HepG2 (cell line): Measurements from ENCODE around the gene YIF1A. TPM values are rescaled to one million over a fixed set of nuclear protein-coding genes. Genes with fewer than 3 reads are reported as not detected.

Experiments used
- ATAC-seq: fragments of 200-7000 bp; cut with Tn5 transposase; 3 replicates; pipeline ENCODE4 v1.9.1; 2020; ENCODE audit warnings: mild to moderate bottlenecking, moderate library complexity
- BruUV-seq: library from RNA; stranded (reverse); fragments of 400-500 nt; replicated peaks from 2 replicates; lab custom pipeline; 2021; lab: Mats Ljungman, UMichigan
- CTCF ChIA-PET: fragments of 300-600 bp; formaldehyde crosslinking; extraction: SDS; loops from one replicate; lab custom pipeline; 2021; ENCODE audit warnings: low total read pairs, inconsistent platforms, low intra/inter-chr PET ratio; lab: Yijun Ruan, JAX
- POLR2A ChIA-PET: fragments of 350-600 bp; sonication (Branson Sonifier 250); formaldehyde crosslinking; loops from one replicate; lab custom pipeline; 2020; ENCODE audit warnings: antibody characterized with exemption, inconsistent platforms; lab: Yijun Ruan, JAX
- DNase-seq: peaks from one replicate; pipeline ENCODE4 v3.0.0-alpha.2; 2015; ENCODE audit warnings: low spot score
- FAIRE-seq: peaks from 3 replicates; lab custom pipeline; 2011; peaks lifted over from hg19 to GRCh38; lab: Jason Lieb, UNC
- H2AFZ ChIP-seq: one replicate; pipeline ENCODE4 v1.6.1; 2011; ENCODE audit warnings: low read length, inconsistent platforms
- H3K27ac ChIP-seq: fragments of 300-600 bp; 3 replicates; pipeline ENCODE4 v1.8.0; 2011; ENCODE audit warnings: mixed run types, mild to moderate bottlenecking, mixed read lengths, low read length, inconsistent platforms; ENCODE audit not compliant: insufficient read depth; ENCODE audit errors: extremely low read length
- H3K27me3 ChIP-seq, 2 experiments: fragments of 200-600 bp in 1 of 2; 2 replicates in 1 of 2; 3 replicates in 1 of 2; pipeline versions ENCODE4 v1.6.0 to v1.8.0; 2011; ENCODE audit warnings: low read length in 2 of 2, mild to moderate bottlenecking in 2 of 2, moderate library complexity in 2 of 2, inconsistent platforms in 1 of 2; ENCODE audit not compliant: insufficient read depth in 2 of 2, control insufficient read depth in 1 of 2
- H3K36me3 ChIP-seq, 2 experiments: fragments of 200-600 bp in 1 of 2; replicated peaks in 1 of 2; 2 replicates in 1 of 2; 3 replicates in 1 of 2; pipeline versions ENCODE4 v1.5.1 to v1.8.0; 2011; ENCODE audit warnings: low read length in 2 of 2, inconsistent platforms in 1 of 2; ENCODE audit not compliant: insufficient read depth in 2 of 2, control insufficient read depth in 1 of 2
- H3K4me1 ChIP-seq: 2 replicates; pipeline ENCODE4 v1.5.1; 2012; ENCODE audit warnings: low read length, inconsistent platforms; ENCODE audit not compliant: insufficient read depth
- H3K4me2 ChIP-seq: 2 replicates; pipeline ENCODE4 v1.6.0; 2011; ENCODE audit warnings: low read depth, low read length, inconsistent platforms
- H3K4me3 ChIP-seq, 3 experiments: fragments of 200-600 bp in 1 of 3; sonication (generic), shearing (Covaris generic) in 1 of 3; replicated peaks in 1 of 3; 2 replicates each; pipeline ENCODE4 v1.5.1; 2011 to 2016; ENCODE audit warnings: low read length in 3 of 3, inconsistent platforms in 2 of 3, low read depth in 2 of 3, mild to moderate bottlenecking in 2 of 3, control low read depth in 1 of 3, mixed read lengths in 1 of 3; ENCODE audit not compliant: insufficient read depth in 1 of 3
- H3K79me2 ChIP-seq: one replicate; pipeline ENCODE4 v1.6.1; 2011; ENCODE audit warnings: low read length, inconsistent platforms; ENCODE audit not compliant: insufficient read depth
- H3K9ac ChIP-seq: 2 replicates; pipeline ENCODE4 v1.6.0; 2011; ENCODE audit warnings: mild to moderate bottlenecking, low read depth, low read length, inconsistent platforms; ENCODE audit not compliant: insufficient read depth
- H3K9me3 ChIP-seq: 2 replicates; pipeline ENCODE4 v1.5.1; 2012; ENCODE audit warnings: mild to moderate bottlenecking, low read length
- H4K20me1 ChIP-seq: 2 replicates; pipeline ENCODE4 v1.6.0; 2011; ENCODE audit warnings: inconsistent platforms, mild to moderate bottlenecking, low read length, moderate library complexity; ENCODE audit not compliant: insufficient read depth
- ARNT2 ChIP-seq: sonication (generic); formaldehyde crosslinking; IDR thresholded peaks from 2 replicates; pipeline ENCODE4 v1.8.0; 2022; ENCODE audit warnings: mild to moderate bottlenecking, low read depth, missing genetic modification reagents, moderate library complexity
- GLMP ChIP-seq: sonication (generic); formaldehyde crosslinking; IDR thresholded peaks from 2 replicates; pipeline ENCODE4 v1.9.0; 2021; ENCODE audit warnings: missing genetic modification reagents, mild to moderate bottlenecking, borderline replicate concordance
- HIC2 ChIP-seq: sonication (generic); formaldehyde crosslinking; IDR thresholded peaks from 2 replicates; pipeline ENCODE4 v1.9.0; 2022; ENCODE audit warnings: low read depth, missing genetic modification reagents
- SOX13 ChIP-seq, 3 experiments: fragments of 450-650 bp in 1 of 3; sonication (generic) in 1 of 3; formaldehyde crosslinking in 1 of 3; IDR thresholded peaks in 2 of 3; conservative IDR thresholded peaks in 1 of 3; 2 replicates each; pipeline versions ENCODE4 v1.5.0 to v1.6.1; 2016 to 2020; ENCODE audit warnings: antibody characterized with exemption in 1 of 3, mild to moderate bottlenecking in 1 of 3, missing compliant biosample characterization in 1 of 3, missing genetic modification reagents in 1 of 3, moderate library complexity in 1 of 3
- TRIM24 ChIP-seq: sonication (generic); formaldehyde crosslinking; IDR thresholded peaks from 2 replicates; pipeline ENCODE4 v1.8.0; 2022; ENCODE audit warnings: mild to moderate bottlenecking, missing genetic modification reagents
- ZNF12 ChIP-seq: sonication (generic); formaldehyde crosslinking; IDR thresholded peaks from 2 replicates; pipeline ENCODE4 v1.5.0; 2020; ENCODE audit warnings: missing genetic modification reagents
- ZNF282 ChIP-seq: fragments of 450-650 bp; IDR thresholded peaks from 2 replicates; pipeline ENCODE4 v1.6.1; 2018; ENCODE audit not compliant: partially characterized antibody
- ZNF775 ChIP-seq: sonication (generic); formaldehyde crosslinking; IDR thresholded peaks from 2 replicates; pipeline ENCODE4 v1.4.0; 2020; ENCODE audit warnings: missing genetic modification reagents, mild to moderate bottlenecking, moderate library complexity, borderline replicate concordance
- ZNF792 ChIP-seq: IDR thresholded peaks from 2 replicates; pipeline ENCODE4 v1.6.1; 2016
- ZSCAN25 ChIP-seq: sonication (generic); formaldehyde crosslinking; IDR thresholded peaks from 2 replicates; pipeline ENCODE4 v1.8.0; 2022; ENCODE audit warnings: mild to moderate bottlenecking, missing genetic modification reagents
- ZSCAN30 ChIP-seq: sonication (generic); formaldehyde crosslinking; IDR thresholded peaks from 2 replicates; pipeline ENCODE4 v1.5.0; 2020; ENCODE audit warnings: mild to moderate bottlenecking, missing genetic modification reagents
- WGBS: methylation state at CpG from one replicate; pipeline ENCODE4 v1.1.6; 2017; ENCODE audit warnings: low lambda C conversion rate; 5-methylcytosine and 5-hydroxymethylcytosine counted together
- in situ Hi-C: cut with HindIII; loops from 2 replicates; pipeline ENCODE4 v1.10.0; 2017; ENCODE audit warnings: low pct_unique_long_range_greater_than_20kb; ENCODE audit not compliant: extremely low pct_ligation_motif_present
- intact Hi-C: fragments of 100-400 bp; cut with micrococcal nuclease; formaldehyde crosslinking; loops from one replicate; pipeline ENCODE4 v1.10.0; 2022; ENCODE audit not compliant: unreplicated experiment
- polyA plus RNA-seq, 8 experiments: library from polyadenylated mRNA; depleted of rRNA in 3 of 8; stranded (reverse) in 7 of 8; unstranded in 1 of 8; fragments of >200 nt; fragmentation: Illumina TruSeq in 4 of 8; extraction: Trizol in 4 of 8; gene quantifications; 2 replicates each; pipeline versions ENCODE4 v1.2.1 to v1.2.3, GENCODE V29; 2011 to 2016; ENCODE audit warnings: low read depth in 4 of 8, missing spikeins in 1 of 8, mixed read lengths in 1 of 8; ENCODE audit not compliant: insufficient read depth in 1 of 8
- total RNA-seq, 5 experiments: library from RNA; depleted of rRNA; stranded (reverse); fragments of >200 nt; fragmentation: Illumina TruSeq; extraction: Trizol; gene quantifications; 2 replicates each; pipeline ENCODE4 v1.2.3, GENCODE V29; 2016; ENCODE audit warnings: low read depth in 1 of 5
- TF ChIP-seq, protein P1 (sequence below): sonication (generic); formaldehyde crosslinking; IDR thresholded peaks from 2 replicates; pipeline ENCODE4 v1.5.0; 2020; ENCODE audit warnings: mild to moderate bottlenecking, missing genetic modification reagents, moderate library complexity

YIF1A gene
- total and polyA plus RNA-seq, 2 of the 13 experiments (the other 11 are each of a cell fraction or from before 2014, with no cell fraction given): 133 to 145 TPM

- intact Hi-C loops: no loop called here
- Histone ChIP-seq H2AFZ (no peak overlapping the region), H3K9me3 (no peaks in the 10 kb centered on the region), H3K9ac (no peak overlapping the region), H3K4me2 (no peak overlapping the region), H3K4me1 (peaks cover 7% of the 10 kb centered on the region), H3K36me3 (peaks cover 5 to 8% of the 10 kb centered on the region in 2 experiments; a peak in 3 of 5 replicates), H3K27me3 (no peaks in the 10 kb centered on the region; a peak in 1 of 5 replicates), H3K79me2 (peaks cover 12% of the 10 kb centered on the region), H3K4me3 (no peak overlapping the region), H4K20me1 (peaks cover 10% of the 10 kb centered on the region), H3K27ac (no peak overlapping the region)
- CTCF ChIA-PET: no interaction called here
- FAIRE-seq: no peak
- POLR2A ChIA-PET: no interaction called here
- 69% methylated on average over 2 of the region's 12 CpGs for WGBS
- ATAC-seq: no peak
- TF ChIP-seq ZSCAN25: no peak
- no peak for TF ChIP-seq ZNF775 (CRISPR knock-in tag)
- TF ChIP-seq, protein P1, sequence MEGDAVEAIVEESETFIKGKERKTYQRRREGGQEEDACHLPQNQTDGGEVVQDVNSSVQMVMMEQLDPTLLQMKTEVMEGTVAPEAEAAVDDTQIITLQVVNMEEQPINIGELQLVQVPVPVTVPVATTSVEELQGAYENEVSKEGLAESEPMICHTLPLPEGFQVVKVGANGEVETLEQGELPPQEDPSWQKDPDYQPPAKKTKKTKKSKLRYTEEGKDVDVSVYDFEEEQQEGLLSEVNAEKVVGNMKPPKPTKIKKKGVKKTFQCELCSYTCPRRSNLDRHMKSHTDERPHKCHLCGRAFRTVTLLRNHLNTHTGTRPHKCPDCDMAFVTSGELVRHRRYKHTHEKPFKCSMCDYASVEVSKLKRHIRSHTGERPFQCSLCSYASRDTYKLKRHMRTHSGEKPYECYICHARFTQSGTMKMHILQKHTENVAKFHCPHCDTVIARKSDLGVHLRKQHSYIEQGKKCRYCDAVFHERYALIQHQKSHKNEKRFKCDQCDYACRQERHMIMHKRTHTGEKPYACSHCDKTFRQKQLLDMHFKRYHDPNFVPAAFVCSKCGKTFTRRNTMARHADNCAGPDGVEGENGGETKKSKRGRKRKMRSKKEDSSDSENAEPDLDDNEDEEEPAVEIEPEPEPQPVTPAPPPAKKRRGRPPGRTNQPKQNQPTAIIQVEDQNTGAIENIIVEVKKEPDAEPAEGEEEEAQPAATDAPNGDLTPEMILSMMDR (CRISPR knock-in tag): peak; percentile 27
- no peak for TF ChIP-seq ZNF12 (CRISPR knock-in tag)
- BruUV-seq: no TSS peak
- no peak for DNase-seq
- in situ Hi-C loops: no loop called here
Measured at GRCh38 chr11:66264914-66265313, 24.0 kb downstream of the YIF1A start.

DNA sequence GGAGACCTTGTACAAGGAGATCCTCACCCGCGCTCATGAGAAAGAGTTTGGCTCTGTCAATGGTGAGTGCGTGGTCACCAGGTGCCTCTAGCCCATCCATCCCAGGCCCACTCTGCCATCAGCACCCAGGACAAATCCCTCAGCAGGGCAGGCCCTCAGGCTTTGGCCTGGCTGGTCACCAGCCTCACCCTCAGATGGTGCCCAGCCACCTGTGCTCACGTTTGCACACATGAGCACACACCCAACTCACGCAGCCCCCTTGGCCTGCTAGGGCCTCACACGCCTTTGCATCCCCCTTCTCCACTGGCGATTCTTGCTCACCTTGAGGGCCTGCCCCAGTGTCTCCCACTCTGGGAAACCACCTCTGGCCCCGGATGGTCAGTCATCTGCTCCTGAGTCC is 24.6 kb downstream of the YIF1A start:
- DNase-seq: no peak
- BruUV-seq: no TSS peak
- no peak for TF ChIP-seq TRIM24 (CRISPR knock-in tag)
- TF ChIP-seq ARNT2: no peak
- TF ChIP-seq SOX13 (IDR thresholded peaks at IDR 0.05): no peak
- TF ChIP-seq SOX13 (CRISPR knock-in tag; conservative IDR thresholded peaks at IDR 0.05 in 1 of 2, IDR thresholded peaks at IDR 0.05 in 1 of 2): no peak
- TF ChIP-seq ZNF282: no peak
- no peak for TF ChIP-seq ZSCAN30
- no peak for TF ChIP-seq ZNF792
- no peak for TF ChIP-seq HIC2 (CRISPR knock-in tag)
- TF ChIP-seq GLMP: no peak

More for the DNA sequence above, 24.6 kb downstream of the YIF1A start:
- Histone ChIP-seq H2AFZ (no peak overlapping the region), H3K4me1 (peaks cover 2% of the 10 kb centered on the region), H4K20me1 (peaks cover 5% of the 10 kb centered on the region), H3K27ac (no peak overlapping the region), H3K4me2 (no peak overlapping the region), H3K4me3 (no peak overlapping the region), H3K27me3 (no peaks in the 10 kb centered on the region; a peak in 1 of 5 replicates), H3K79me2 (peaks cover 9% of the 10 kb centered on the region), H3K36me3 (peaks cover 5 to 8% of the 10 kb centered on the region in 2 experiments; a peak in 3 of 5 replicates), H3K9ac (no peak overlapping the region), H3K9me3 (no peaks in the 10 kb centered on the region)
- in situ Hi-C loops: no loop called here
- intact Hi-C loops: no loop called here
- POLR2A ChIA-PET: no interaction called here
- ATAC-seq: no peak
- no peak for FAIRE-seq
- 87% methylated on average over 6 of the region's 8 CpGs for WGBS
- CTCF ChIA-PET: no interaction called here
